GM23338 (cell line): Measurements from ENCODE around the gene ESYT2. TPM values are rescaled to one million over a fixed set of nuclear protein-coding genes. Genes with fewer than 3 reads are reported as not detected.

Source experiments
- ATAC-seq: fragments of 200-7000 bp; cut with Tn5 transposase; 3 replicates; pipeline ENCODE4 v1.9.1; 2020
- DNase-seq: peaks from one replicate; pipeline ENCODE4 v3.0.0-alpha.2; 2015; ENCODE audit warnings: low spot score
- H2AFZ ChIP-seq: fragments of 200-600 bp; sonication (generic); 2 replicates; pipeline ENCODE4 v1.8.0; 2016; ENCODE audit warnings: antibody characterized with exemption, mild to moderate bottlenecking, moderate library complexity
- H3F3A ChIP-seq: fragments of 200-600 bp; sonication (generic); replicated peaks from 2 replicates; pipeline ENCODE4 v1.8.0; 2017; ENCODE audit warnings: antibody characterized with exemption, mixed run types, low read depth
- H3K27ac ChIP-seq: fragments of 200-600 bp; sonication (generic); 2 replicates; pipeline ENCODE4 v1.6.1; 2016; ENCODE audit warnings: low read depth
- H3K27me3 ChIP-seq: fragments of 200-600 bp; sonication (generic); 2 replicates; pipeline ENCODE4 v1.8.0; 2016; ENCODE audit warnings: mild to moderate bottlenecking, mixed run types, moderate library complexity; ENCODE audit not compliant: insufficient read depth
- H3K36me3 ChIP-seq: fragments of 200-600 bp; sonication (generic); 2 replicates; pipeline ENCODE4 v1.8.0; 2016; ENCODE audit warnings: mild to moderate bottlenecking; ENCODE audit not compliant: insufficient read depth
- H3K4me1 ChIP-seq: fragments of 200-600 bp; sonication (generic); 2 replicates; pipeline ENCODE4 v1.8.0; 2016; ENCODE audit warnings: mild to moderate bottlenecking, moderate library complexity; ENCODE audit not compliant: insufficient read depth
- H3K4me2 ChIP-seq: fragments of 200-600 bp; sonication (generic); 2 replicates; pipeline ENCODE4 v1.7.1; 2017; ENCODE audit warnings: mixed run types
- H3K4me3 ChIP-seq: fragments of 200-600 bp; sonication (generic); 2 replicates; pipeline ENCODE4 v1.6.1; 2016; ENCODE audit warnings: mixed run types
- H3K79me2 ChIP-seq: fragments of 200-600 bp; sonication (generic); replicated peaks from 2 replicates; pipeline ENCODE4 v1.8.0; 2017; ENCODE audit warnings: mild to moderate bottlenecking; ENCODE audit not compliant: insufficient read depth
- H3K9me2 ChIP-seq: fragments of 200-600 bp; sonication (generic); 2 replicates; pipeline ENCODE4 v1.8.0; 2017; ENCODE audit not compliant: insufficient read depth
- H4K20me1 ChIP-seq: fragments of 200-600 bp; sonication (generic); replicated peaks from 2 replicates; pipeline ENCODE4 v1.8.0; 2017; ENCODE audit warnings: mild to moderate bottlenecking; ENCODE audit not compliant: insufficient read depth
- H3K27ac Mint-ChIP-seq: 2 replicates; pipeline ENCODE4 v1.8.0; 2020; ENCODE audit warnings: inconsistent platforms, mild to moderate bottlenecking, moderate library complexity, mixed read lengths
- H3K27me3 Mint-ChIP-seq: 3 replicates; pipeline ENCODE4 v1.8.0; 2022; ENCODE audit warnings: low read depth, mild to moderate bottlenecking, moderate library complexity, mixed read lengths, inconsistent platforms; ENCODE audit not compliant: insufficient read depth, poor library complexity
- H3K36me3 Mint-ChIP-seq: 3 replicates; pipeline ENCODE4 v1.8.0; 2021; ENCODE audit warnings: low read depth, mild to moderate bottlenecking, inconsistent platforms, moderate library complexity, mixed read lengths
- H3K4me1 Mint-ChIP-seq: 3 replicates; pipeline ENCODE4 v1.8.0; 2020; ENCODE audit warnings: mild to moderate bottlenecking, inconsistent platforms, mixed read lengths
- H3K4me3 Mint-ChIP-seq: 3 replicates; pipeline ENCODE4 v1.8.0; 2021; ENCODE audit warnings: moderate library complexity, mild to moderate bottlenecking, inconsistent platforms, mixed read lengths
- H3K9me3 Mint-ChIP-seq: 3 replicates; pipeline ENCODE4 v1.8.0; 2020; ENCODE audit warnings: moderate library complexity, mild to moderate bottlenecking, inconsistent platforms, mixed read lengths
- CREB1 ChIP-seq: fragments of 250-450 bp; sonication (Bioruptor Pico); IDR thresholded peaks from 2 replicates; pipeline ENCODE4 v1.5.0; 2020; ENCODE audit warnings: low read depth, mild to moderate bottlenecking, moderate library complexity
- ETS1 ChIP-seq: IDR thresholded peaks from 2 replicates; pipeline ENCODE4 v1.6.1; 2016; ENCODE audit warnings: antibody characterized with exemption
- EZH2 ChIP-seq: fragments of 200-600 bp; sonication (generic); IDR thresholded peaks from one replicate; pipeline ENCODE4 v1.8.0; 2017; ENCODE audit warnings: antibody characterized with exemption, mild to moderate bottlenecking, low read depth; ENCODE audit not compliant: unreplicated experiment
- EZH2phosphoT487 ChIP-seq: fragments of 200-600 bp; sonication (generic); IDR thresholded peaks from one replicate; pipeline ENCODE4 v1.8.1; 2018; ENCODE audit warnings: antibody characterized with exemption; ENCODE audit not compliant: unreplicated experiment
- JUNB ChIP-seq: IDR thresholded peaks from one replicate; pipeline ENCODE4 v1.6.1; 2016; ENCODE audit warnings: antibody characterized with exemption; ENCODE audit not compliant: unreplicated experiment
- NANOG ChIP-seq: IDR thresholded peaks from 2 replicates; pipeline ENCODE4 v1.6.1; 2016; ENCODE audit warnings: antibody characterized with exemption, borderline replicate concordance
- STAT1 ChIP-seq: IDR thresholded peaks from one replicate; pipeline ENCODE4 v1.6.1; 2016; ENCODE audit warnings: antibody characterized with exemption; ENCODE audit not compliant: unreplicated experiment
- ZNF114 ChIP-seq: fragments of 250-450 bp; sonication (Bioruptor Pico); IDR thresholded peaks from 2 replicates; pipeline ENCODE4 v1.5.0; 2020; ENCODE audit warnings: mild to moderate bottlenecking, moderate library complexity
- polyA plus RNA-seq: library from polyadenylated mRNA; unstranded; fragments of >200 nt; fragmentation: Nextera tagmentation; extraction: Ambion mirVana; gene quantifications from 2 replicates; pipeline ENCODE4 v1.2.1, GENCODE V29; 2016
- total RNA-seq: library from RNA; depleted of rRNA; stranded (reverse); fragments of >200 nt; shearing (Covaris generic); gene quantifications from 2 replicates; pipeline ENCODE4 v1.2.3, GENCODE V29; 2014
- TF ChIP-seq, protein P1 (sequence below), 2 experiments: fragments of 200-600 bp in 1 of 2; sonication (generic) in 1 of 2; conservative IDR thresholded peaks; 2 replicates each; pipeline versions ENCODE4 v1.5.1 to v1.6.1; 2016 to 2017; ENCODE audit warnings: antibody characterized with exemption in 2 of 2, low read depth in 2 of 2, mild to moderate bottlenecking in 2 of 2, moderate library complexity in 1 of 2

Gene ESYT2
- total and polyA plus RNA-seq, 2 experiments from 2014 or later, result 9.6 to 52.7 TPM

GRCh38 chr7:158825628-158826289 lies 3.5 kb downstream of the ESYT2 start:
- Mint-ChIP-seq H3K4me1 (peaks cover 32% of the 10 kb centered on the region), H3K36me3 (peaks cover 10% of the 10 kb centered on the region), H3K4me3 (no peak overlapping the region), H3K27ac (no peak overlapping the region), H3K27me3 (peaks cover 14% of the 10 kb centered on the region), H3K9me3 (no peaks in the 10 kb centered on the region; the same call in 2 of the 3 replicates)
- H3F3A ChIP-seq, result peaks cover 11% of the 10 kb centered on the region; the same call in 1 of the 2 replicates
- peaks cover 21% of the 10 kb centered on the region for H3K27me3 ChIP-seq
- DNase-seq, result no peak
- H2AFZ ChIP-seq, result no peak overlapping the region
- no peak overlapping the region for H3K27ac ChIP-seq
- H4K20me1 ChIP-seq, result peaks cover 28% of the 10 kb centered on the region
- H3K79me2 ChIP-seq, result peaks cover 71% of the 10 kb centered on the region
- TF ChIP-seq, protein P1, sequence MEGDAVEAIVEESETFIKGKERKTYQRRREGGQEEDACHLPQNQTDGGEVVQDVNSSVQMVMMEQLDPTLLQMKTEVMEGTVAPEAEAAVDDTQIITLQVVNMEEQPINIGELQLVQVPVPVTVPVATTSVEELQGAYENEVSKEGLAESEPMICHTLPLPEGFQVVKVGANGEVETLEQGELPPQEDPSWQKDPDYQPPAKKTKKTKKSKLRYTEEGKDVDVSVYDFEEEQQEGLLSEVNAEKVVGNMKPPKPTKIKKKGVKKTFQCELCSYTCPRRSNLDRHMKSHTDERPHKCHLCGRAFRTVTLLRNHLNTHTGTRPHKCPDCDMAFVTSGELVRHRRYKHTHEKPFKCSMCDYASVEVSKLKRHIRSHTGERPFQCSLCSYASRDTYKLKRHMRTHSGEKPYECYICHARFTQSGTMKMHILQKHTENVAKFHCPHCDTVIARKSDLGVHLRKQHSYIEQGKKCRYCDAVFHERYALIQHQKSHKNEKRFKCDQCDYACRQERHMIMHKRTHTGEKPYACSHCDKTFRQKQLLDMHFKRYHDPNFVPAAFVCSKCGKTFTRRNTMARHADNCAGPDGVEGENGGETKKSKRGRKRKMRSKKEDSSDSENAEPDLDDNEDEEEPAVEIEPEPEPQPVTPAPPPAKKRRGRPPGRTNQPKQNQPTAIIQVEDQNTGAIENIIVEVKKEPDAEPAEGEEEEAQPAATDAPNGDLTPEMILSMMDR (conservative IDR thresholded peaks at IDR 0.05; ENCODE audit: low read depth in 2 of 2), result no peak
- TF ChIP-seq CREB1 (CRISPR knock-in tag), result no peak
- TF ChIP-seq ZNF114 (CRISPR knock-in tag), result no peak
- no peak overlapping the region for H3K4me2 ChIP-seq
- no peaks in the 10 kb centered on the region for H3K36me3 ChIP-seq
- no peak overlapping the region for H3K4me3 ChIP-seq
- peaks cover 19% of the 10 kb centered on the region for H3K4me1 ChIP-seq
- no peak for ATAC-seq
- H3K9me2 ChIP-seq, result no peaks in the 10 kb centered on the region

GRCh38 chr7:158824028-158824427 lies 5.3 kb downstream of the ESYT2 start:
- Mint-ChIP-seq H3K36me3 (peaks cover 10% of the 10 kb centered on the region), H3K9me3 (no peaks in the 10 kb centered on the region; the same call in 2 of the 3 replicates), H3K27me3 (peaks cover 9% of the 10 kb centered on the region), H3K4me3 (no peak overlapping the region), H3K4me1 (peaks cover 34% of the 10 kb centered on the region), H3K27ac (no peak overlapping the region)
- Histone ChIP-seq H3K27ac (no peak overlapping the region), H3K4me1 (peaks cover 14% of the 10 kb centered on the region), H2AFZ (no peak overlapping the region), H3K27me3 (peaks cover 14% of the 10 kb centered on the region), H3F3A (peaks cover 5% of the 10 kb centered on the region; the same call in 1 of the 2 replicates), H3K79me2 (peaks cover 89% of the 10 kb centered on the region), H3K4me3 (no peak overlapping the region), H3K36me3 (no peaks in the 10 kb centered on the region), H3K9me2 (no peaks in the 10 kb centered on the region), H4K20me1 (peaks cover 28% of the 10 kb centered on the region), H3K4me2 (no peak overlapping the region)
- ATAC-seq, result no peak
- TF ChIP-seq JUNB (no peak), CREB1 (CRISPR knock-in tag) (no peak), EZH2 (no peak), NANOG (no peak), STAT1 (no peak), EZH2phosphoT487 (no peak), ETS1 (no peak)
- no peak for DNase-seq
